OCI-M2 (cell line): ENCODE measurements around the gene HCFC1.
"Not testable (repeated sequence)": the region's sequence is repeated elsewhere in the genome, so short reads cannot be mapped to it uniquely, and the experiment has no call there.

Experiments
- DNase-seq: peaks from one replicate; lab custom pipeline; 2025; ENCODE audit not compliant: unreplicated experiment; lab: John Stamatoyannopoulos, UW

The HCFC1 gene

DNA sequence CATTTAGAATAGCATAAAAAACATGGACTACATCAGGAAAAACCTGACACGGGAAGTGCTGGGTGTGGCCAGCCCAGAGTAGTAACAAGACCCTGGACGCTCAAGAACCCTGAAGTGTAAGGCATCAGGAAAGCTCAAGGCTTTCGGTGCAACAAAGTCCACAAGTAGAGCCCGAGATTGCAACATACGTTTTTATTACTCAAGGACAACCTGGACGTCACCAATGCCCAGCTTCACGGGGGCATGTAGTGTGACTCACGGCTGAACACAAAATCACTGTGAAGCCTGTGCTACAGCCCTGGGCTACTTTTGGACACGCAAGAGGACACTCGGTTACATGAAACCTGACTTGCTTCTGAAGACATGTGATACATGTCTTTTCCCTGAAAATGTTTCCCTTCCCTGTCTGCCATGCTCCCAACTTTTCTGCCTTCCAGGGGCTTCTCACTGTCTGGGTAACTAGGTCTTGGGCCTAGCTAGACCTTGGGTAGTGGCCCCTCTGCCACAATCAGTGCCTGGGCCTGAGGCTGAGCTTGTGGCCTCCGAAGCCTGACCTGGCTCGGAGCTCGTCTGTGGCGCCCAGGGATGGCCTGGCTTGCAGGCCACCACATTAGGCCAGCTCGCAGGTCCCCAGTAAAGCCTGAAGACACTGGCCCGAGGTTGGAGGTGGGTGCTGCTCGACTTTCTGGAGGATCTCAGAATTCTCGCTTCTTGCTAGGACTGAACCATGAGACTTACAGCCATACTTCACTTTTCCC lies 38.9 kb upstream of the HCFC1 start:
- DNase-seq = no peak

- no peak for DNase-seq
Observed at GRCh38 chrX:154008521-154008920, 36.9 kb upstream of the HCFC1 start.

DNA sequence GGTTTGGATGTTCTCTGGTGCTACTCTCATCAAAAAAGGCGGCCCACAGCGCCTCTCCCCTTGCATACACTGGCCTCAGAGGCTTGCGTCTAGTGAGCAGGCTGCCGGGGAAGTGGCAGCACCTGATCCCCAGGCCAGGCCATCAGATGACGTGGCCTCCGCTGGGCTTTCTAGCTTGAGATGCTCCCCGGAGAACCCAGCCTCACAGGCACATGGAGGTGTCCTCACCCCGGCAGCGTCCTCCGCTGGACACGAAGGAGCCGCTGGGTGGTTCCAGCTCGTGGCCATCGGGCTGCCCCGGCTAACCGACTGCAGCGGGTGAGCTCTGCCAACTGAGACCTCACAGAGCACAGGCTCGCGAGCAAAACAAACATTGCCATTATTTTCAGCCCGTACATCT lies 35.3 kb upstream of the HCFC1 start:
- DNase-seq = no peak

GRCh38 chrX:154004315-154004714 lies 32.7 kb upstream of the HCFC1 start:
- no peak for DNase-seq

- DNase-seq = no peak
Observed at GRCh38 chrX:154002215-154002719, 30.6 kb upstream of the HCFC1 start.

DNA sequence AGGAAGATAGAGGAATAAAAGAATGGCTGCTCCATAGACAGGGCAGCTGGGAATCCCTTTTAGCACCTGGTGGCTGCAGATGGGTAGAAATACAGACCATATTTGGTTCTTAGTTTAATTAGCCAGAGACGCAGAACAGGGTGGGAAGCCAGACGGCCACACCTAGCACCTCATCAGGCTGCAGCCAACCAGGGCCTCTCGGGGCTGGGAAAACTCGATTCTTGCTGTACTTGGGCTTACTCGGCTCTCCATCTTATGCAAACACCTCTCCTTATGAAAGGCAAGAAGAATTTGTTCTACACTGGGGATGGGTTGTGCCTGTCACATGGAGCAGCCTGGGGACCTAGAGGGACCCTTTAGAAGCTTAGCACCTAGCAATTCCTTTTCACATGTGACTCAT lies 28.4 kb upstream of the HCFC1 start:
- DNase-seq = no peak

GRCh38 chrX:153999359-154000037 lies 27.9 kb upstream of the HCFC1 start:
- DNase-seq = no peak

- no peak for DNase-seq
Observed at GRCh38 chrX:153995504-153995903, 23.9 kb upstream of the HCFC1 start.

DNA sequence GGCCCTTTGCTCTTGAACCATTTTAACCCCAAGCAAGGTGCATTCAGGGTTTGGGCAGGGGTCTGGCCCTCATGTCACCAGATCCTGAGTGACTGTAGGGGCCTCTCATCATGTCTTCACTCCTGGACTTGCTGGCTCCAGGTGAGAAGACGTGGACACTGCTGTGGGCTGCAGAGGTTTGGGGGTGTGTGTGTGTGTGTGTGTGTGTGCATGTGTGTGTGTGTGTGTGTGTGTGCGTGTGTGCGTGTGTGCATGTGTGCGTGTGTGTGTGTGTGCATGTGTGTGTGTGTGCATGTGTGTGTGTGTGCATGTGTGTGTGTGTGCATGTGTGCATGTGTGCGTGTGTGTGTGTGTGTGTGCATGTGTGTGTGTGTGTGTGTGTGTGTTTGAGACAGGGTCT lies 22.8 kb upstream of the HCFC1 start:
- not testable (repeated sequence) for DNase-seq

DNA sequence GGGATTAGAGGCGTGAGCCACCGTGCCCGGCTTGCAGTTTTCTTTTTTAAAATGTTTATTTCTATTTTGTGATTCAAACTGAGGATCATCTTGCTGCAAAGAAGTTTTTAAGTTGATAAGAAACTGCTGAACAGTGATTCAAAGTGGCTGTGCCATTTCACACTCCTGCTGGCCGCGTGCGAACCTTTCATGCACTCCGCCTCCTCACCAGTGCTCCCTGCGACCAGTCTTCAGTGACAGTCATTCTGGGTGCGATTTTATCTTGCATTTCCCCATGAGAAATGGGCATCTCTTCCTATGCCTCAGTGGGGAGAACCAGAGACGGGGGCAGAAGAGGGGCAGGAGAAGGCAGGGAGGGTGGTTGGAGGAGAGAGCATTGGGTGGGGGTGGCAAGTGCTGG lies 22.4 kb upstream of the HCFC1 start:
- no peak for DNase-seq

DNA sequence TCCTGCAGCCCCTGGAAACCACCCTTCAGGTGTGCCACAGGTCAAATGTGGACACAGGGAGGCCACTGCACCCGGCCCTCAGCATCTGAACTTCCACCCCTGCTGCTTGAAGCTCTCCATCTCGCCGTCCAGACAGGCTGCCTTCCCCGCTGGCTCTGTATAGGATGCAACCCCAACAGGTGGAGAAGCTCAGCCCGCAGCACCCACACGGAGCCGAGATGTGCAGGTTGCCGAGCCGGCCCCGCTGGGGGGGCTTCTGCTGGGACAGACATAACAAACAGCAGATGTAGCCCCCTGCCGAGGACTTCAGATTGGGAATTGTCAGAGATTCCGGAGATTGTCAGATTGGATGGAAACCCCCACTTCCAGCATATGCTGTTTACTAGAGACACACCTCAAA lies 21.5 kb upstream of the HCFC1 start:
- no peak for DNase-seq

DNA sequence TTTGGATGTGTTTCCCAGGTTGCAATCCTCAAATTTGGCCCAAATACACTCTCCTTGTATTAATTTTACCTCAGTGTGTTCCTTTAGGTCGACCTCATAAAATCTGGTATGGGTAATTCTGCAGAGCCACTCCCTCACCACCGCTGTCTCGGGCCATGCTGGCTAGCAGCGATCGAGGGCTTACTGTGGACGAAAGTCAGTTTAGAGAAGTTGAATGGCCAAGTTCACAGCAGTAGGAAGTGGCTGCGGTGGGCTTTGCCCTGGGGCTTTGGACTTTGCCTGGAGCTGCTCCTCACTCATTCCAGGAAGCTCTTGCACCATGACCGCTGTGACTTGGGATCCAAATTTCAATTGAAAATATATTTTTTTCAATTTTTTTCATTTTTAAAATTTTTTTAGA lies 20.6 kb upstream of the HCFC1 start:
- DNase-seq = no peak

DNA sequence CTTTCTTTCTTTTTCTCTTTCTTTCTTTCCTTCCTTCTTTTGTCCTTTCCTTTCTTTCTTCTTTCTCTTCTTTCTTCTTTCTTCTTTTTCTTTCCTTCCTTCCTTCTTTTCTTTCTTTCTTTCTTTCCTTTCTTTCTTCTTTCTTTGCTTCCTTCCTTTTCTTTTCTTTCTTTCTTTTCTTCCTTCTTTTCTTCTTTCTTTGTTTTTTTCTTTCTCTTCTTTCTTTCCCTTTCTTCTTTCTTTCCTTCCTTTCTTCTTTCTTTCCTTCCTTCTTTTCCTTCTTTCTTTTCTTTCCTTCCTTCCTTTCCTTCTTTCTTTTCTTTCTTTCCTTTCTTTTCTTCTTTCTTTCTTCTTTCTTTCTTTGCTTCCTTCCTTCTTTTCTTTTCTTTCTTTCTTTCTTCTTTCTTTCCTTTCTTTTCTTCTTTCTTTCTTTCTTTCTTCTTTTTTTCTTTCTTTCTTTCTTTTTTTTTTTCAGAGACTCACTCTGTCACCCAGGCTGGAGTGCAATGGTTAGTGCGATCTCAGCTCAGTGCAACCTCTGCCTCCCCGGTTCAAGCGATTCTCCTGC lies 19.5 kb upstream of the HCFC1 start:
- DNase-seq = no peak

- no peak for DNase-seq
Observed at GRCh38 chrX:153989973-153990655, 18.5 kb upstream of the HCFC1 start.

DNA sequence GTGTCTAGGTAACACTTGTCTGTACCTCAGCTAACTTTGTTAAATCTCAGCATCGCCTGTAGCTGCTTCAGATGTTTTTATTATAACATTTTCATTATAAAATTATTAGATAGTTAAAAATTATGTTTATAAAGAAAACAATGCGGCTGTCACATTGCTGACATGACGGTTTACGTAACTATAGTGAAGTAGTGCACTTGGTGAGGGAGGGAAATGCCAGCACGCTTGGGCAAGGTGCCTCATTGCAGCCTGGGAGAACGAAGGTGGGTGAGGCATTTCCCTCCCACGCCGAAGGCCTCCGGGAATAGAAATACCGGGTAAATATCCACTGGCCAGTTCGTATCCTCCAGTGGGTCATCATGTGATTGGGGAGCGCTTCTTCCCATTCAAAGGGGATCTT lies 16.9 kb upstream of the HCFC1 start:
- no peak for DNase-seq

GRCh38 chrX:153984351-153985178 lies 12.9 kb upstream of the HCFC1 start:
- DNase-seq = no peak

DNA sequence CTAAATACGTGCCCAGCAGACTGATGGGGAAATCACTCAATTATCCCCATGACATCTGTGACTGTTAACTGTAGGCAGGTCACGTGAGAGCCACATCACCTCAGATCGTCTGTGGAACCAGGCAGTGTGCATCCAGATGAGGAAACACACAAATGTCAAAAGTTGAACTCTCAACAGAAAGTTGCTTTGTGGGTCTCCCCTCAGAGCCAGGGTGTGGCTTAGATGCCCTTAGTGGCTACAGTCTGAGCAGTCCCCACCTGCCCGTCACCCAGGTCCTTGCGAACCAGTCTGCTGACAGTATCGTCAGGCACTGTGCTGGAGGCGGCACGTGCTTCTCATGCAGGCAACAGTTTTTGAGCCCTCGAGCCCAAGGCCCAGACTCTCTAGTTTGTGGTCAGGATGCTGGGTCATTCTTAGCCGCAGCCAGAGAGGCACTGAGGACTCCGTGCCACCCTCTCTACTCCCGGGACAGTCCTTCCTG lies 11.7 kb upstream of the HCFC1 start:
- no peak for DNase-seq

- DNase-seq = no peak
Observed at GRCh38 chrX:153981771-153982533, 10.3 kb upstream of the HCFC1 start.

DNA sequence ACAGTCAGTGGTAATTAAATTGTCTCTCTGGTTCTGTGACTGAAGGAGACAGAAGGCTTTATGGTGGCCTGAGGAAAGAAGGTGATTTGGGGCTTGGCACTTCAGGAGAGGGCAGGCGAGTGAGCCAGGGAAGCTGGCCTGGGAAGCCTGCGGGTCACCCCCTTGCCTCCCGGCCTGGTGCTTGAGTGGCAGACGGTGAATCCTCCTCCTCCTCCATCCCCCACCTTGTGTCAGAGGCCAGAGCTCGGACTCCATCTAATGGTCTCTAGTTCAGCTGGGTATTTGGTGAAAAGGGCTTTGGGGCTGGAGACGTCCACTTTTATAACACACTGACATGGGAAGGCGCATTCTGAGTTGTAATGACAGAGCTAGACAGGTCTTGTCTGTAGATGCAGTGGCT lies 9.6 kb upstream of the HCFC1 start:
- DNase-seq = no peak

GRCh38 chrX:153980394-153980793 lies 8.8 kb upstream of the HCFC1 start:
- DNase-seq = not testable (repeated sequence)
